Stimulated activated CD8-positive, alpha-beta memory T cell treated with anti-CD3 and anti-CD28 coated beads, Interleukin-15, amount 100 ng/mL, for 48 hours (primary cell): ENCODE results near the gene HRAS.
"Not testable (repeated sequence)": the region's sequence is repeated elsewhere in the genome, so short reads cannot be mapped to it uniquely, and the experiment has no call there.

Source experiments
- DNase-seq, 2 donors: peaks; one replicate each; pipeline ENCODE4 v3.0.0-alpha.2; 2020; ENCODE audit warnings: low read depth in 2 of 2

Gene HRAS

DNA sequence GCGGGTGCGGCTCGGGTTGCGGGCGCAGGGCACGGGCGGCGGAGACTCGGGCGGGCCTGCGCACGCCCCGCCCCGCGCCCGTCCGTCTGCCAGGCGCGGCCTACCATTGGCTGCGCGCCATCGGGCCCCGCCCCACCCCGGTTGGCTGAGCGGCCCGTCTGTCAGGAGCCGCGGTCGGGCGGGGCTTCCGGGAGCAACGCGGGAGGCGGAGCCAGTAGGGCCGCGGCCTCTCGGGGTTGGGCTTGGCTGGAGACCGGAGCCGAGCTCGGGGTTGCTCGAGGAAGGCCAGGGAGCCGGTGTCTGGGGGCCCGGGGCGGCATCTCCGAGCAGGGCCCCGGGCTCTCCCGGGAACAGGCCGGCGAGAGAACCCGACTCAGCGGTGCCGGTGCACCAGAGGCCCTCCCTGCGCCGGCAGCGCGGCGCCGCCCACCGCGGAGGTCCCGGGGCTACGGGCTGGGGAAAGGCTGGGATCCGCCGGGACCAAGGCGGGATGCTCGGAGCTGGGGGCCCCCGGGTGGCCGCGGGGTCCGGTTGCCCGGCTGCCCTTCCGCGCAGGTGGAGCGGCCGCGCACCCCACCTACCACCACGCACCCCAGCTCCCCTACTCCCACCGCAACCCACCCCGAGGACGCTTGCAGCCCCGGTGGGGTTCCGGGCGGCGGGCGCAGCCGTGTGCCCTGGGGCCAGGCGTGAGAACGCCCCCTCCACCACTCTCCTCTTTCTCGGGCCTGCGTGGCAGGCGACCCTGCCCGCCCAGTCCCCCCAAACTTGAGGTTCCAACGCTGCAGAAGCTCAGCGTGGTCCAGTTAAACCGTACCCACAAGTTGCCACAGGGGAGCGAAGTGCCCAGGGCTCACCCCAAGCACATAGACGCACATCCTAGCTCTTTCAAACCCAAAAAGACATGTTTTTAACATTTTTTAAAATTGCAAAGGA is at the start of gene HRAS:
TSS of gene HRAS (minus strand) at position 58 of the 936 bp plus-strand sequence.
- DNase-seq = peak; percentile 93 to 94

DNA sequence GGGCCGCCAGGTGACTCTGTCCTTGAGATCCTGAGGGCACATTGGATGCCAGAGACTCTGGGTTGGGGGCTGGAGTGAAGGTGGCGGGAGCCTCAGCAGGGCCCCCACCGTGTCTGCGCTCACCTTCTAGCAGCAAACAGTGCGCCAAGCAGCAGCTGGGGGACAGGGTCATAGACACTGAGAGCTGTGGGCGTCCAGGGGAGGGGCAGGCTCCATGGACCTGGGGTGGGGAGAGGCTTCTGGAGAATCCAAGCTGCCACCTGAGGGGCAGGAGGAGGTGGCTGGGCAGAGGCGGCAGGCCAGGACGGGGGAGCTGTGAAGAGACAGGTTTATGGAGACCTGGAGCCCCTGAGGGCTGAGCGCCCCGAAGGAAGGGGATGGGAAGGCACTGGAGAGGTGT is 48.9 kb upstream of the HRAS start:
- no peak for DNase-seq

- DNase-seq = no peak
Measured at GRCh38 chr11:581752-582151, 46.4 kb upstream of the HRAS start.

- no peak for DNase-seq
Measured at GRCh38 chr11:581342-581741, 46.0 kb upstream of the HRAS start.

DNA sequence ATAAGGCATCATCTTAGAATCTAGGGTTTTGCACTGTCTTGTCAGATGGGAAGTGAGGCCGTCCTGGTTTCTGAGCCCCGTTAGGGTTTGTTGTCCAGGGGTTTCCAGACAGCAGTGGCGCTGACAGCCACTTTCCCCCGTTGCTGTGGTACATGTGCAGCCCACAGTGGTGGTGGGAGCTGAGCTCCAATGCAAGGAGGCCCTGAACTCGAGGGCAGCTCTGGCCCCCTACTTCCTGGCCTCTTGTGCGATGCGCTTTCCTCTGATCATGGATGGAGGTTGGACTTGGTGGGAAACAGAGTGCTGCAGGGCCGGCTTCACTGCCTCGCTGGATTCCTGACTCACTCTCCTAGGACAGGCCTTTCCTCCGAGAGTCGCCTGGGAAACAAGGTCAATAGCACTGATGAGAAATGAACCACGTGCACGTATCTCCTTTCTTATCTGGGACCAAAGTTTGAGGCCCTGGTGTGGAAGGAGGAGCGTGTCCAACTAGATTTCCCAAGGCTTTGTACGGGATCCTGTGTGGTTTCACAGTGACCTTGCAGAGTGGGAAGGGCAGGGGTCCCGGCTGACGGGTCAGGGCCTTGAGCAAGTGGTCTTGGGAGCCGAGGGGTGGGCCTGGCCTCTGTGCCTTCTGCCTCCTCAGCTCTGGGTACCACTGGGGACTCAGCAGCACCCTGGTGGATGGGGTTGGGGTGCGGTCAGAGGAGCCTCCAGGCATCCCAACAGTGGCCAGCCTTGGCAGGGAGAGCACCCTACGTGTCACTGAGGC is 44.6 kb upstream of the HRAS start:
- DNase-seq = no peak

- no peak for DNase-seq
Measured at GRCh38 chr11:578276-579035, 43.1 kb upstream of the HRAS start.

GRCh38 chr11:577611-577894 is 42.2 kb upstream of the HRAS start:
- no peak for DNase-seq

DNA sequence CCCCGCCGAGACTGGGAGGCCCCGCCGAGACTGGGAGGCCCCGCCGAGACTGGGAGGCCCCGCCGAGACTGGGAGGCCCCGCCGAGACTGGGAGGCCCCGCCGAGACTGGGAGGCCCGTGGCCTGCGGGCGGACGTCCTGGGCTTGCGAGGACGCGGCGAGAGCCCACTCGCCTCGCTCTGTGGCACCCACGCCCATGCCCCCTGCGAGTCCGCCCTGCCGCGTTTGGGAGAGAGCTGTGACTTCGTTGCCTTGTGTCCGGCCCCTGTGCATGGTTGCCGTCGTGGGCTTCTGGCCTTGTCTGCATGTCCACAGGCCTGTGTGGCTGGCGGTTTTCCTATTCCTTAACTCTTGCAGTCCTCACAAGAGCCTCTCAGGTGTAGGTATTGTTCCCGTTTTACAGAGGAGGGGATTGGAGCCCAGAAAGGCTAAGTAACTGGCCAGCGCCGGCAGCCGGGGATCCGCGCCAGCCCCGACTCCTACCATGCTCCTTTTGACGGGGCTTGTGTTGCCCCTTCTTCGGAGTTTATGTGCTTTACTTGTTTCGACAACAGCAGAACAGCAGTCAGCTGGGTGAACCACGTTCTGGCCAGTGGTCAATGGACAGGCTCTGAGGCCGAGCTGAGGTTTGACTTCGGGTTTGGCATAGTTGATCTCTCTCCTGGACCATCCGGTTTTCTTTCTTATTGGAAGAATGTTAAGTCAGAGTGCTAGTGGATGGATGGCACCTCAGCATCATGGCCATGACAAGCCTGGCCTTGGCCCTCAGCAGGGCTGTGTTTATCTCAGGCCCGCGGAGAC is 41.6 kb upstream of the HRAS start:
- DNase-seq = no peak

GRCh38 chr11:575996-576768 is 40.8 kb upstream of the HRAS start, which contains the start of gene PHRF1:
Gene PHRF1, plus strand, starts transcription at chr11:576470. Its CDS starts 5,043 bp downstream, at chr11:581513.
- peak; percentile 85 to 91 for DNase-seq

DNA sequence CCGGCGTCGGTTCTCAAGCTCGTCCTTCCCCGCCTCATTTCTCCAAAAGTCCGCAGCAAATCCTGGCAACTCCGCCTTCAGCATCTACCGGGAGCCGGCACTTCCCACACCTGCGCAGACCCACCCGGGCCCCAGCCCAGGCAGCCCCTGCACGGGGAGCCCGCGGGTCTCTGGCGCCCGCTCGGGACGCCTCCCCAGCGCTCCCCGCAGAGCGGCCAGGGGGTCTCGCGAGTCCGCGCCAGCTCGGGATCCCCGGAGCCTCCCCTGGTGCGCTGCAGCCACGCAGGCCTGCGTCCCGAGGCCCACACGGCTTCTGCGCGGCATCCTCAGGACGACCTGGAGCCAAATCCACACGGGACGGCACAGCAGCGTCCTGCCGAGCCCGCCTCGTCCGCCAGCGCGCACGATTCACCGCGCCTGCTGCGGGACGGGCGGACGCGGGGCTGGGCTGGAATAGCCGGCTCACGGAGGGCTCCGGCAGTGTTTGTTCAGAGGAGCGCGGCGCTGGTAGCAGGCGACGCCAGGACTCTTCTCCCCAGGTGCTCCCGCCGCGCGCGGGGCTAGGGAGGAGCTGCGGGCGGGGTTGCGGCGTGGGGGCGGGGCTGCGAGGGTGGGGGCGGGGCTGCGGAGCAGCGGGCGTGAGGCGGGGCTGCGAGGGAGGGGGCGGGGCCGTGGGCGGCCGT is 40.1 kb upstream of the HRAS start:
- DNase-seq = no peak

DNA sequence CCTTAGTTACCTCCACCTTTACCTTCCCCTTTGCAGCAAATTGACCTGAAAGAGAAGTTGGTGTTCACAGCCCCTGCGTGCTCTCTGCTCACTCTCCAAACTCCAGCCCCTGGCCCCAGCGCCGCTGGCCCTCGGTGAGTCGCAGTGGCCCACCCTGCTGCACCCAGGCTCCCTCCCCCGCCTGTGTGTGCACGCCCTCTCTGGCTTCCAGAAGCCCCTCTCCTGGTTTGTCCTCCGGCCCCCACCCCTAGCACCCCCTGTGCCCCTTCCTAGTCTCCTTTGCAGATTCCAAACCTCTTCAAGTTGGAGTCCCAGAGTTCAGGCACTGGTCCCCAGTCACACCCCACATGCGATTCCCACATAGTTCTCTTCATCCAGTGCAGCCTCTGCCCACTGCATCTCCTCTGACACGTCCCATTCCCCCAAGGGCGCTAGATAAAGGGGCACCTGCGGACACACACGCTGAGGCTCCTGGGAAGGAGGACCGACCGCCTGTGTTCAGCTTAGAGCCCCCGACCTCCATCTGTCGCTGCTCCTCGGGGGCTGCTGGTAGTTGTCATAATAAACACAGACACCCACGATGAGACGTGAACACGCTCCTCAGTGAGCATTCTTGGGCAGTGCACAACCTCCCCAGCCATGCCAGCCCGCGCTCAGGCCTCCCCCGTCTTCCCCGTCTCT is 39.4 kb upstream of the HRAS start:
- no peak for DNase-seq

DNA sequence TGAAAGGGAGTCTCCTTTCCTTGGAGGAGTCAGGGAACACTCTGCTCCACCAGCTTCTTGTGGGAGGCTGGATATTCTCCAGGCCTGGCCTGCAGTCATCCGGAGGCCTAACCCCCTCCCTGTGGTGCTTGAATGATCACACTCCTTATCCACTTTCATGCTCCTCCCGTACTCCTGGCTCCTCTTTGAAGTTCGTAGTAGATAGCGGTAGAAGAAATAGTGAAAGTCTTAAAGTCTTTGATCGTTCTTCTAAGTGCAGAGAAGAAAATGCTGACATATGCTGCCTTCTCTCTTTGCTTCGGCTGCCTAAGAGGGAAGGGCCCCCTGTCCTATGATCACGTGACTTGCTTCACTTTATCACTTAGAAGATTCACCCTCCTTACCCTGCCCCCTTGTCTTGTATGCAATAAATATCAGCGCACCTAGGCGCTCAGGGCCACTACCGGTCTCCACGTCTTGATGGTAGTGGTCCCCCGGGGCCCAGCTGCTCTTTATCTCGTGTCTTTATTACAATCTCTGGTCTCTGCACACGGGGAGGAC is 38.7 kb upstream of the HRAS start:
- not testable (repeated sequence) for DNase-seq

GRCh38 chr11:573146-573759 is 37.9 kb upstream of the HRAS start:
- DNase-seq = no peak

GRCh38 chr11:571802-572185 is 36.4 kb upstream of the HRAS start:
- no peak for DNase-seq

- no peak for DNase-seq
Measured at GRCh38 chr11:569158-569885, 33.9 kb upstream of the HRAS start.

GRCh38 chr11:568306-569157 is 33.2 kb upstream of the HRAS start:
- peak; percentile 92 to 95 for DNase-seq
